SK-N-SH treated with all-trans-retinoic acid at 6 μM for 48 hours (cell line): ENCODE data around the gene ARHGAP1.
A peak's percentile ranks its signal among the peaks of the same experiment; 100 is the strongest.

Experiments used
- ATAC-seq: fragments of 200-7000 bp; cut with Tn5 transposase; 3 replicates; pipeline ENCODE4 v1.9.1; 2020; ENCODE audit warnings: mild to moderate bottlenecking, moderate library complexity
- ARNTL ChIP-seq: fragments of 450-650 bp; formaldehyde crosslinking; IDR thresholded peaks from 2 replicates; pipeline ENCODE4 v1.5.0; 2020; ENCODE audit warnings: low read depth, mild to moderate bottlenecking, moderate library complexity, borderline replicate concordance
- BACH2 ChIP-seq: fragments of 250-450 bp; sonication (Bioruptor Pico); IDR thresholded peaks from 2 replicates; pipeline ENCODE4 v1.9.0; 2021; ENCODE audit warnings: mild to moderate bottlenecking, borderline replicate concordance
- CSDC2 ChIP-seq: fragments of 250-450 bp; sonication (Bioruptor Pico); IDR thresholded peaks from 2 replicates; pipeline ENCODE4 v1.5.0; 2020; ENCODE audit warnings: mild to moderate bottlenecking, moderate library complexity
- ESRRG ChIP-seq: fragments of 250-450 bp; sonication (Bioruptor Pico); IDR thresholded peaks from 2 replicates; pipeline ENCODE4 v1.6.1; 2021; ENCODE audit warnings: mild to moderate bottlenecking
- ISL1 ChIP-seq: fragments of 250-450 bp; sonication (Bioruptor Pico); IDR thresholded peaks from 2 replicates; pipeline ENCODE4 v2.1.2; 2022; ENCODE audit warnings: mild to moderate bottlenecking, moderate library complexity
- OSR1 ChIP-seq: fragments of 250-450 bp; sonication (Bioruptor Pico); IDR thresholded peaks from 2 replicates; pipeline ENCODE4 v1.8.0; 2022; ENCODE audit warnings: moderate library complexity, mild to moderate bottlenecking, inconsistent platforms
- PATZ1 ChIP-seq: fragments of 250-450 bp; sonication (Bioruptor Pico); IDR thresholded peaks from 2 replicates; pipeline ENCODE4 v1.8.0; 2020; ENCODE audit warnings: mild to moderate bottlenecking, moderate library complexity, borderline replicate concordance
- PPARA ChIP-seq: fragments of 250-450 bp; sonication (Bioruptor Pico); IDR thresholded peaks from 2 replicates; pipeline ENCODE4 v1.5.0; 2020; ENCODE audit warnings: mild to moderate bottlenecking, borderline replicate concordance
- SNAI2 ChIP-seq: fragments of 250-450 bp; sonication (Bioruptor Pico); IDR thresholded peaks from 2 replicates; pipeline ENCODE4 v1.5.0; 2020; ENCODE audit warnings: mild to moderate bottlenecking, moderate library complexity
- TCF4 ChIP-seq: fragments of 250-450 bp; sonication (Bioruptor Pico); IDR thresholded peaks from 2 replicates; pipeline ENCODE4 v1.8.0; 2021; ENCODE audit warnings: mild to moderate bottlenecking, moderate library complexity, borderline replicate concordance
- ZC3H10 ChIP-seq: fragments of 250-450 bp; sonication (Bioruptor Pico); IDR thresholded peaks from 2 replicates; pipeline ENCODE4 v1.5.1; 2021; ENCODE audit warnings: mild to moderate bottlenecking, moderate library complexity
- ZFP3 ChIP-seq: fragments of 250-450 bp; sonication (Bioruptor Pico); IDR thresholded peaks from 2 replicates; pipeline ENCODE4 v1.5.0; 2020; ENCODE audit warnings: mild to moderate bottlenecking, moderate library complexity
- ZNF565 ChIP-seq: fragments of 450-650 bp; formaldehyde crosslinking; conservative IDR thresholded peaks from 2 replicates; pipeline ENCODE4 v1.5.0; 2020; ENCODE audit warnings: low read depth, mild to moderate bottlenecking, moderate library complexity
- ZNF8 ChIP-seq: fragments of 450-650 bp; formaldehyde crosslinking; IDR thresholded peaks from 2 replicates; pipeline ENCODE4 v1.5.0; 2020; ENCODE audit warnings: mild to moderate bottlenecking, moderate library complexity
- TF ChIP-seq, protein P1 (sequence below): fragments of 250-450 bp; sonication (Bioruptor Pico); IDR thresholded peaks from 2 replicates; pipeline ENCODE4 v1.8.0; 2021; ENCODE audit warnings: low read depth, mild to moderate bottlenecking, moderate library complexity, borderline replicate concordance
- TF ChIP-seq, protein P2 (sequence below): fragments of 250-450 bp; sonication (Bioruptor Pico); IDR thresholded peaks from 2 replicates; pipeline ENCODE4 v1.5.1; 2021; ENCODE audit warnings: mild to moderate bottlenecking, moderate library complexity
- TF ChIP-seq, protein P3 (sequence below): fragments of 250-450 bp; sonication (Bioruptor Pico); IDR thresholded peaks from 2 replicates; pipeline ENCODE4 v1.5.1; 2020; ENCODE audit warnings: low read depth, mild to moderate bottlenecking, moderate library complexity
- TF ChIP-seq, protein P4 (sequence below): fragments of 250-450 bp; sonication (Bioruptor Pico); IDR thresholded peaks from 2 replicates; pipeline ENCODE4 v1.5.0; 2020; ENCODE audit warnings: mild to moderate bottlenecking, moderate library complexity

ARHGAP1 gene

GRCh38 chr11:46705070-46705688 is 4.8 kb upstream of the ARHGAP1 start:
- TF ChIP-seq SNAI2 (no peak), ARNTL (CRISPR knock-in tag) (no peak), PPARA (CRISPR knock-in tag) (no peak), TCF4 (CRISPR knock-in tag) (no peak), ESRRG (CRISPR knock-in tag) (no peak), BACH2 (CRISPR knock-in tag) (no peak)
- TF ChIP-seq, protein P1, sequence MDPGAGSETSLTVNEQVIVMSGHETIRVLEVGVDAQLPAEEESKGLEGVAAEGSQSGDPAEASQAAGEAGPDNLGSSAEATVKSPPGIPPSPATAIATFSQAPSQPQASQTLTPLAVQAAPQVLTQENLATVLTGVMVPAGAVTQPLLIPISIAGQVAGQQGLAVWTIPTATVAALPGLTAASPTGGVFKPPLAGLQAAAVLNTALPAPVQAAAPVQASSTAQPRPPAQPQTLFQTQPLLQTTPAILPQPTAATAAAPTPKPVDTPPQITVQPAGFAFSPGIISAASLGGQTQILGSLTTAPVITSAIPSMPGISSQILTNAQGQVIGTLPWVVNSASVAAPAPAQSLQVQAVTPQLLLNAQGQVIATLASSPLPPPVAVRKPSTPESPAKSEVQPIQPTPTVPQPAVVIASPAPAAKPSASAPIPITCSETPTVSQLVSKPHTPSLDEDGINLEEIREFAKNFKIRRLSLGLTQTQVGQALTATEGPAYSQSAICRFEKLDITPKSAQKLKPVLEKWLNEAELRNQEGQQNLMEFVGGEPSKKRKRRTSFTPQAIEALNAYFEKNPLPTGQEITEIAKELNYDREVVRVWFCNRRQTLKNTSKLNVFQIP (CRISPR knock-in tag): no peak
- TF ChIP-seq, protein P2, sequence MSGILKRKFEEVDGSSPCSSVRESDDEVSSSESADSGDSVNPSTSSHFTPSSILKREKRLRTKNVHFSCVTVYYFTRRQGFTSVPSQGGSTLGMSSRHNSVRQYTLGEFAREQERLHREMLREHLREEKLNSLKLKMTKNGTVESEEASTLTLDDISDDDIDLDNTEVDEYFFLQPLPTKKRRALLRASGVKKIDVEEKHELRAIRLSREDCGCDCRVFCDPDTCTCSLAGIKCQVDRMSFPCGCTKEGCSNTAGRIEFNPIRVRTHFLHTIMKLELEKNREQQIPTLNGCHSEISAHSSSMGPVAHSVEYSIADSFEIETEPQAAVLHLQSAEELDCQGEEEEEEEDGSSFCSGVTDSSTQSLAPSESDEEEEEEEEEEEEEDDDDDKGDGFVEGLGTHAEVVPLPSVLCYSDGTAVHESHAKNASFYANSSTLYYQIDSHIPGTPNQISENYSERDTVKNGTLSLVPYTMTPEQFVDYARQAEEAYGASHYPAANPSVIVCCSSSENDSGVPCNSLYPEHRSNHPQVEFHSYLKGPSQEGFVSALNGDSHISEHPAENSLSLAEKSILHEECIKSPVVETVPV (CRISPR knock-in tag): no peak
- TF ChIP-seq, protein P3, sequence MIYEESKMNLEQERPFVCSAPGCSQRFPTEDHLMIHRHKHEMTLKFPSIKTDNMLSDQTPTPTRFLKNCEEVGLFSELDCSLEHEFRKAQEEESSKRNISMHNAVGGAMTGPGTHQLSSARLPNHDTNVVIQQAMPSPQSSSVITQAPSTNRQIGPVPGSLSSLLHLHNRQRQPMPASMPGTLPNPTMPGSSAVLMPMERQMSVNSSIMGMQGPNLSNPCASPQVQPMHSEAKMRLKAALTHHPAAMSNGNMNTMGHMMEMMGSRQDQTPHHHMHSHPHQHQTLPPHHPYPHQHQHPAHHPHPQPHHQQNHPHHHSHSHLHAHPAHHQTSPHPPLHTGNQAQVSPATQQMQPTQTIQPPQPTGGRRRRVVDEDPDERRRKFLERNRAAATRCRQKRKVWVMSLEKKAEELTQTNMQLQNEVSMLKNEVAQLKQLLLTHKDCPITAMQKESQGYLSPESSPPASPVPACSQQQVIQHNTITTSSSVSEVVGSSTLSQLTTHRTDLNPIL (CRISPR knock-in tag): no peak
- no peak for ATAC-seq

DNA sequence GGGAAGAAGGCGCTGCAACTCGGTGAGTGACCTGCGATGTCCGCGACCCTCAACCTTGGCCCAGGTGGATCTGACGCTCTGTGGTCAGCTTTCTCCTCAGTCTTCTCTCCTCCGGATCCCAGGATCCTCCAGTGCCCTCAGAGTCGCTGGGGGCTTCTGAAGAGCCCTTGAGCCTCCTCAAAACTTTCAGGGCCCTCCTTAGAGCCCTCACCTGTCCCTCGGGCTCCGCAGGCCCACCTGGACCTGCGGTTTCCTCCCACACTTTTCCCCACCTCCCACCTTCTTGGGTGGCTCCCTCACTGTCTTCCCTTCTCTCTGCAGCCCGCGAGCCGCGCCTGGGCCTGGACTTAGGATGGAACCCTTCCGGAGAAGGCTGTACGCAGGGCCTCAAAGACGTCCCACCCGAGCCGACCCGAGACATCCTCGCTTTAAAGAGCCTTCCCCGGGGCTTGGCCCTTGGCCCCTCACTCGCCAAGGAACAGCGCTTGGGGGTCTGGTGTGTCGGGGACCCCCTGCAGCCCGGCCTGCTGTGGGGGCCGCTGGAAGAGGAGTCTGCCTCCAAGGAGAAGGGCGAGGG is 747 bp upstream of the ARHGAP1 start:
- TF ChIP-seq, protein P1 (CRISPR knock-in tag): no peak
- TF ChIP-seq ZFP3 (no peak), OSR1 (CRISPR knock-in tag) (no peak), ISL1 (CRISPR knock-in tag) (no peak), ZNF565 (CRISPR knock-in tag) (no peak), SNAI2 (no peak), CSDC2 (no peak), ESRRG (CRISPR knock-in tag) (no peak), ZC3H10 (CRISPR knock-in tag) (no peak)
- TF ChIP-seq, protein P2 (CRISPR knock-in tag): no peak
- ATAC-seq: peak; percentile 9

GRCh38 chr11:46698597-46698996 is 1.8 kb downstream of the ARHGAP1 start:
- TF ChIP-seq ISL1 (CRISPR knock-in tag): no peak
- no peak for TF ChIP-seq BACH2 (CRISPR knock-in tag)
- TF ChIP-seq, protein P2 (CRISPR knock-in tag): no peak
- TF ChIP-seq ARNTL (CRISPR knock-in tag): no peak
- no peak for TF ChIP-seq ZNF8 (CRISPR knock-in tag)
- TF ChIP-seq ZFP3: no peak
- TF ChIP-seq CSDC2: no peak
- TF ChIP-seq, protein P4, sequence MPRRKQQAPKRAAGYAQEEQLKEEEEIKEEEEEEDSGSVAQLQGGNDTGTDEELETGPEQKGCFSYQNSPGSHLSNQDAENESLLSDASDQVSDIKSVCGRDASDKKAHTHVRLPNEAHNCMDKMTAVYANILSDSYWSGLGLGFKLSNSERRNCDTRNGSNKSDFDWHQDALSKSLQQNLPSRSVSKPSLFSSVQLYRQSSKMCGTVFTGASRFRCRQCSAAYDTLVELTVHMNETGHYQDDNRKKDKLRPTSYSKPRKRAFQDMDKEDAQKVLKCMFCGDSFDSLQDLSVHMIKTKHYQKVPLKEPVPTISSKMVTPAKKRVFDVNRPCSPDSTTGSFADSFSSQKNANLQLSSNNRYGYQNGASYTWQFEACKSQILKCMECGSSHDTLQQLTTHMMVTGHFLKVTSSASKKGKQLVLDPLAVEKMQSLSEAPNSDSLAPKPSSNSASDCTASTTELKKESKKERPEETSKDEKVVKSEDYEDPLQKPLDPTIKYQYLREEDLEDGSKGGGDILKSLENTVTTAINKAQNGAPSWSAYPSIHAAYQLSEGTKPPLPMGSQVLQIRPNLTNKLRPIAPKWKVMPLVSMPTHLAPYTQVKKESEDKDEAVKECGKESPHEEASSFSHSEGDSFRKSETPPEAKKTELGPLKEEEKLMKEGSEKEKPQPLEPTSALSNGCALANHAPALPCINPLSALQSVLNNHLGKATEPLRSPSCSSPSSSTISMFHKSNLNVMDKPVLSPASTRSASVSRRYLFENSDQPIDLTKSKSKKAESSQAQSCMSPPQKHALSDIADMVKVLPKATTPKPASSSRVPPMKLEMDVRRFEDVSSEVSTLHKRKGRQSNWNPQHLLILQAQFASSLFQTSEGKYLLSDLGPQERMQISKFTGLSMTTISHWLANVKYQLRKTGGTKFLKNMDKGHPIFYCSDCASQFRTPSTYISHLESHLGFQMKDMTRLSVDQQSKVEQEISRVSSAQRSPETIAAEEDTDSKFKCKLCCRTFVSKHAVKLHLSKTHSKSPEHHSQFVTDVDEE (CRISPR knock-in tag): no peak
- no peak for TF ChIP-seq TCF4 (CRISPR knock-in tag)
- TF ChIP-seq PATZ1 (CRISPR knock-in tag): no peak
- no peak for ATAC-seq
